Stimulated activated CD4-positive, alpha-beta T cell treated with anti-CD3 and anti-CD28 coated beads, Interleukin-2, amount 100 ng/mL, for 4 hours (primary cell): Measurements from ENCODE around the gene CEBPZOS.
A peak's percentile ranks its signal among the peaks of the same experiment; 100 is the strongest.

Experiments used
- DNase-seq: peaks from one replicate; pipeline ENCODE4 v3.0.0-alpha.2; 2020; ENCODE audit warnings: low read depth

Gene CEBPZOS

GRCh38 chr2:37196320-37197195 is at the start of gene CEBPZOS:
CEBPZOS (plus strand) TSS chr2:37196496; CDS start chr2:37199705, 3,209 bp downstream.
- DNase-seq = peak; percentile 82

- no peak for DNase-seq
Observed at GRCh38 chr2:37148325-37148724, 48.0 kb upstream of the CEBPZOS start.

GRCh38 chr2:37149626-37150322 is 46.5 kb upstream of the CEBPZOS start:
- no peak for DNase-seq

- DNase-seq = no peak
Observed at GRCh38 chr2:37153224-37153623, 43.1 kb upstream of the CEBPZOS start.

GRCh38 chr2:37154785-37155184 is 41.5 kb upstream of the CEBPZOS start:
- DNase-seq = no peak

GRCh38 chr2:37156071-37156856 is 40.0 kb upstream of the CEBPZOS start:
- DNase-seq = peak; percentile 33

- peak; percentile 76 for DNase-seq
Observed at GRCh38 chr2:37156857-37157714, 39.2 kb upstream of the CEBPZOS start, which contains the start of gene EIF2AK2. EIF2AK2 (minus strand) TSS chr2:37156980; CDS start chr2:37147806, 9,174 bp downstream.

- no peak for DNase-seq
Observed at GRCh38 chr2:37164757-37165156, 31.5 kb upstream of the CEBPZOS start.

GRCh38 chr2:37167636-37168180 is 28.6 kb upstream of the CEBPZOS start:
- DNase-seq = no peak

- DNase-seq = peak; percentile 12
Observed at GRCh38 chr2:37168217-37168981, 27.9 kb upstream of the CEBPZOS start.

GRCh38 chr2:37171624-37171950 is 24.7 kb upstream of the CEBPZOS start:
- no peak for DNase-seq

GRCh38 chr2:37173741-37174140 is 22.6 kb upstream of the CEBPZOS start:
- no peak for DNase-seq

GRCh38 chr2:37180006-37180639 is 16.2 kb upstream of the CEBPZOS start:
- DNase-seq = no peak

- no peak for DNase-seq
Observed at GRCh38 chr2:37180640-37181039, 15.7 kb upstream of the CEBPZOS start.

- no peak for DNase-seq
Observed at GRCh38 chr2:37181726-37182684, 14.3 kb upstream of the CEBPZOS start.

- DNase-seq = no peak
Observed at GRCh38 chr2:37188570-37188969, 7.7 kb upstream of the CEBPZOS start, which contains the start of gene SULT6B1. SULT6B1 (minus strand) TSS chr2:37188670; CDS start chr2:37188640, 30 bp downstream.

GRCh38 chr2:37189452-37190153 is 6.7 kb upstream of the CEBPZOS start:
- no peak for DNase-seq

- DNase-seq = no peak
Observed at GRCh38 chr2:37190290-37190689, 6.0 kb upstream of the CEBPZOS start.
